ENCODE measurements around the gene CDC6. TPM values are rescaled to one million over a fixed set of nuclear protein-coding genes. Genes with fewer than 3 reads are reported as not detected.

The CDC6 gene
- total and polyA plus RNA-seq, 2 experiments from 2014 or later, result 7.7 to 20.1 TPM

DNA sequence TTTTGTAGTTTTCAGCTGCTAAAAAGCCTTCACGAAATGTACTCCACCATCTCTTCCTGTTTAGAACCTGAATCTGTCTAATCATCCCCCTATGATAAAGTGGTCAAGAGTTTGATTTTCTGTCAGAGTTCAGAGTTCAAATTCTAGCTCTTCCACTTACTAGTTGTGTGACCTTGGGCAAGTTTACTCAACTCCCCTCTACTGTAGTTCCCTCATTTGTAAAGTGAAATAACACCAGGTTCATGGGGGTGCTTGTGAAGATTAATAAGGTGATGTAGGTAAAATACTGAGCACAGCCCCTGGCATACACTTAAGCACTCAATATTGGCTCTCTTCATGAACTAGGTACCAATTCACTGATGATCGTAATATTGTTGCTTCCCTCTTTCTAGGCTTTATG, 1.2 kb upstream of the CDC6 start:
- no peak for TF ChIP-seq CTCF (IDR thresholded peaks at IDR 0.05; ENCODE audit: low read depth, low read length)
- Histone ChIP-seq H3K4me1 (ENCODE audit: low read depth) (no peaks in the 10 kb centered on the region), H3K27me3 (no peaks in the 10 kb centered on the region), H3K9me3 (ENCODE audit: low read depth) (no peaks in the 10 kb centered on the region), H3K4me3 (no peak overlapping the region), H3K27ac (no peak overlapping the region), H3K36me3 (peaks cover 2% of the 10 kb centered on the region)
- no peak for DNase-seq (ENCODE audit: low read depth in 1 of 2, low spot score in 1 of 2)

GRCh38 chr17:40287159-40287493, 553 bp upstream of the CDC6 start:
- no peak for TF ChIP-seq CTCF (IDR thresholded peaks at IDR 0.05; ENCODE audit: low read depth, low read length)
- no peak overlapping the region for H3K4me3 ChIP-seq
- H3K27me3 ChIP-seq, result no peaks in the 10 kb centered on the region
- peaks cover 2% of the 10 kb centered on the region for H3K36me3 ChIP-seq
- H3K4me1 ChIP-seq (ENCODE audit: low read depth), result no peaks in the 10 kb centered on the region
- H3K27ac ChIP-seq, result no peak overlapping the region
- no peak for DNase-seq (ENCODE audit: low read depth in 1 of 2, low spot score in 1 of 2)
- H3K9me3 ChIP-seq (ENCODE audit: low read depth), result no peaks in the 10 kb centered on the region

- DNase-seq (ENCODE audit: low read depth in 1 of 2, low spot score in 1 of 2), result peak; percentile 72 to 91
Observed at GRCh38 chr17:40290629-40291280, 3.1 kb downstream of the CDC6 start.

GRCh38 chr17:40291281-40291664, 3.6 kb downstream of the CDC6 start:
- Histone ChIP-seq H3K9me3 (ENCODE audit: low read depth) (no peaks in the 10 kb centered on the region), H3K36me3 (peaks cover 16% of the 10 kb centered on the region), H3K27me3 (no peaks in the 10 kb centered on the region), H3K4me3 (no peak overlapping the region), H3K27ac (no peak overlapping the region), H3K4me1 (ENCODE audit: low read depth) (no peaks in the 10 kb centered on the region)
- no peak for DNase-seq (ENCODE audit: low read depth in 1 of 2, low spot score in 1 of 2)
- no peak for TF ChIP-seq CTCF (IDR thresholded peaks at IDR 0.05; ENCODE audit: low read depth, low read length)

More at GRCh38 chr17:40290629-40291280, 3.1 kb downstream of the CDC6 start:
- peak; percentile 68 for TF ChIP-seq CTCF (IDR thresholded peaks at IDR 0.05; ENCODE audit: low read depth, low read length)
- H3K9me3 ChIP-seq (ENCODE audit: low read depth), result no peaks in the 10 kb centered on the region
- H3K36me3 ChIP-seq, result peaks cover 16% of the 10 kb centered on the region
- H3K4me1 ChIP-seq (ENCODE audit: low read depth), result no peaks in the 10 kb centered on the region
- H3K4me3 ChIP-seq, result no peak overlapping the region
- no peak overlapping the region for H3K27ac ChIP-seq
- H3K27me3 ChIP-seq, result no peaks in the 10 kb centered on the region

DNA sequence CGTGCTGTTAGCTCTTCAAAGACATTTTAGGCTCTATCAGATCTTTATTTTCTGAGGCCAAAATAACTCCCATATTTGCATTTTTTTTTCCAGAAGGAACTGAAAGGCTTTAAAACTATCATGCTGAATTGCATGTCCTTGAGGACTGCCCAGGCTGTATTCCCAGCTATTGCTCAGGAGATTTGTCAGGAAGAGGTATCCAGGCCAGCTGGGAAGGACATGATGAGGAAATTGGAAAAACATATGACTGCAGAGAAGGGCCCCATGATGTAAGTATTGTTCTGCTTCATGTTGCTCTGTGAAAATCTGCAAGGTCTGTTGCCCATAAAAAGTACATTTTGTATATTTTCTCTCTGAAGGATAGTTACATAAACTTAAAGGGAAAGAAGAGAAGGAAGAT, 5.7 kb downstream of the CDC6 start:
- peaks cover 16% of the 10 kb centered on the region for H3K36me3 ChIP-seq
- DNase-seq (ENCODE audit: low read depth in 1 of 2, low spot score in 1 of 2), result peak in 1 of 2 donors; percentile 42

More for the DNA sequence above, 5.7 kb downstream of the CDC6 start:
- Histone ChIP-seq H3K4me1 (ENCODE audit: low read depth) (no peaks in the 10 kb centered on the region), H3K9me3 (ENCODE audit: low read depth) (no peaks in the 10 kb centered on the region), H3K27me3 (no peaks in the 10 kb centered on the region), H3K27ac (no peak overlapping the region), H3K4me3 (no peak overlapping the region)
- TF ChIP-seq CTCF (IDR thresholded peaks at IDR 0.05; ENCODE audit: low read depth, low read length), result no peak

Data from cardiac muscle cell (in vitro differentiated cells and primary cell).